Right hindlimb (tissue), 1 donor: ENCODE results near the gene GABRA4.

Experiments
- DNase-seq: peaks from one replicate; pipeline ENCODE4 v3.0.0-alpha.2; 2018

Gene GABRA4

GRCh38 chr4:46977245-46977644 is 16.1 kb downstream of the GABRA4 start:
- no peak for DNase-seq

DNA sequence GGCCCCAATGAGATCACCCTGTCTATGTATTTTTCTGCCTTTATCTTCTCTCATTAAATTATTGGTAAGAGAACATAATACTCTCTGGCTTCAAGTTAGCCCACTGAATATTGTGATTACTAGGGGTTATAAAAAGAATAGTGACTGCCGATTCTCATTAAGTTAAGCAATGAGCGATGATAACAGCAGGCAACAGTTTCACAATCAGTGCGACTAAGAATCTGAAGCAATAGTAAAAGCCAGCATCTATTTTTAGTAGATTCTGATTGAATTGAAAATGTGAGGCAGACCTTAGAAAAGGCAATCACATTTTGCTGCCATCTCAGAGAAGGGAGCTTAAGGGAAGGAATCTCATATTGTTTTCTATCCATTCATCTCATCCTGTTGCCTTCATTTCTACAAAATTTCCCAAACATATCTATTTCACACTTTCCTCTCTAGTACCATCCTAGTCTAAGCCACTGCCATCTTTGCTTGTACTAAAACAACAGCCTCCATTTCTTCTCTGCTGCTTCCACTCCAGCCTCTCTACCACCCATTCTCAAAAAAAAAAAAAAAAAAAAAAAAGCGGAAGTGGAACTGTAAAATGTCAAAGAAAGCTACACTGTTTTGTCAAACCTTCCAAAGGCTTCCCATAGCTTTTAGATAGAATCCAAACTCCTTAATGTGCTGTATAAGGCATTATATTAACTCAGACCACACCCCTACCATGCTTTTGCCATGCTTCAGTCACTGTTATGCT is 17.4 kb downstream of the GABRA4 start:
- no peak for DNase-seq

DNA sequence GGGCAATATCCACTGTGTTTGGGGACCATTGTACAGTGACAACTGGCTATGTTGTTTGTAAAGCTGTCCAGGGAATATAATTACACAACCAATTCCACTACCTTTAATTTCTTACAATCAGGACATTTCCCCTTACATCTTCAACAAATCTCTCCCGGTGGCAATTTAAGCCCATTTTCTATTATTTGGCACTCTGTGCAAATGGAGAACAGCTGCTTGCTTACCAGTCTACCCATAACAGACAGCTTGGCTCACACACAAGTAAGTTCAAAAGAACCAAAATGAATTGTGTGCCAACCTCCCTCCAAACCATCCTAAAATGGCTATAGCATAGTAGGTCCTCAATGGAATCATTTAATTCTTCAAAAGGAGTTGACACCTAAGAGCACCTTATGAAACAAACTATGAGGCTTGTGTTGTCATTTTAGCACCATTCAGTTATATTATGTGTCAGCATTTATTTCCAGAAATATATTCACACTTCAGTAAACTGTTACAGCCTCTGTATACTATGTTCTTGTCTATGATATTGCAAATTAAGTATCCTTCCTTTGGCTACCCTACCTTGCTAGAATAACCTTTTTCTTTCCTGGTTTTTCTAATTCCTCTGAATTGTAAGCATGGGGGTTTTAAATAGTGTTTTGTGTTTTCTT is 18.4 kb downstream of the GABRA4 start:
- no peak for DNase-seq

DNA sequence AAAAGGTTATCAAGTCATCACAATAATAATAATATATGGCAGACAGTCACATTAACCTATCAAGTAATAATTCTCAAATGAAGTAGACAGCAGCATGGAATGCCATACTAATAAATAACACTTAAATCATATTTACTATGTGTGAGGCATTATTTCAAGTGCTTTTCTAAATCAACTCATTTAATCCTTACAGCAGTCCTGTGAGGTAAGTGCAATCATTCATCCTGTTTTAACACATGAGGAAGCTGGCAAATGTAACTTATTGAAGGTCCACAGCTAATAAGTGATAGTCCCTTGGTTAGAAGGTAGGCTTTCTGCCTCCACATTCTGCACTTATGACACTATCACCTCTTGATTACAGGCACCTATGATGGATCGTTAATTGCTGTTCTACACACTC is 24.5 kb downstream of the GABRA4 start:
- DNase-seq = no peak

GRCh38 chr4:46967631-46968030 is 25.8 kb downstream of the GABRA4 start:
- DNase-seq = no peak

GRCh38 chr4:46958742-46959488 is 34.5 kb downstream of the GABRA4 start:
- DNase-seq = no peak

- no peak for DNase-seq
These were observed 36.9 kb downstream of the GABRA4 start for GRCh38 chr4:46956451-46956850.

DNA sequence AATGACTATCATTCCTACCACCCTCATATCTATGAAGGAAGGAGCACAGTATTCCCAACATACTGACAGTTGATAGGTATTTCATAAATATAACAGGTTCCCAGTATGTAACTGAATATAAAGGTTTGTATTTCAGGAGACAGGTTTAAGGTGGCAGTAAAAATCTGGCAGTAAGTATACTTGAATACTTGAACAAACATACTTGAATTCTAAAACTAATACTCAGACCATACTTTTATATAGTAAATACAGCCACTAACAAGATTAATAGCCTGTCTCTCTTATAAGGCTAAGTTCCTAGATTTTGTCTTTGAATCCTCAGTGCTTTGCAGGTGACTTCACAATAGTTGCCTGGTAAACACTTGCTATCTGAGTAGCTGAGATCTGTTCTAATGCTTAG is 37.8 kb downstream of the GABRA4 start:
- DNase-seq = no peak

GRCh38 chr4:46954643-46955042 is 38.7 kb downstream of the GABRA4 start:
- no peak for DNase-seq

DNA sequence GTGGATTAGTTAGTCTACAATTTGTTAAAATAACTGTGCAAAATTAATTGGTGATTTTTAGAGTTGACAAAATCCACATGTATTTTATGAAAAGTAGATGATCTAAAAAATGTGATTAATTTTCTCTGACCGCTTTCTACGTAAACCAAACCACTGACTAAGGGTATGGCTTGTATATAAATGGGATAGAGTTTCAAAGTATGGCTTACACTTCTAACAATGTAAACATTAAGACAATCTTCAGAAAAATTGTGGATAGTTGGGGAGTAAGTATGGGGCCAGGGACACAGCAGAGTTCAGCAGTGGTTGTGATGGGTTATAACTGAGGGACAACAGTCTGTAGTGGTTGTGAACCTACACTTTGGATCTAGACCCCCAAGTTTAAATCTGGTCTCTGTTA is 39.8 kb downstream of the GABRA4 start:
- DNase-seq = no peak

- DNase-seq = no peak
These were observed 40.9 kb downstream of the GABRA4 start for GRCh38 chr4:46952451-46952850.

GRCh38 chr4:46950826-46951225 is 42.6 kb downstream of the GABRA4 start:
- DNase-seq = no peak

DNA sequence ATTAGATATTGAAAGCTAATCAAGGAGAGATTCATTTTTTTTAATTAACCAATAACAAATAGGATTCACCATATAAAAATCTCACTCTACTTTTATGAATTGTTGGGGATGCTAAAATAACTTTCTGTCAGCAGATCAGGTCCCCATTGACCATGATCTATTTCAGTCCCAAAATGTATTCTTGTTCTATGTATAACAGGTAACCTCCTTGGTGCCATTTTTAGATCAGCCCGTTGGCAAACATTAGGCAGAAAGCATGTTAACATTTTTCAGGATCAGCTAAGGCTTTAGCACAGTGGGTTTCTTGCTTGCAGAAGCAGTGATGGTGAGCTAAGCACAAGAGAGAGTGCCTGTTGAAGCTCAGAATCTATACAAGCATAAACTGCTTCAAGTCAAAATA is 43.6 kb downstream of the GABRA4 start:
- no peak for DNase-seq

DNA sequence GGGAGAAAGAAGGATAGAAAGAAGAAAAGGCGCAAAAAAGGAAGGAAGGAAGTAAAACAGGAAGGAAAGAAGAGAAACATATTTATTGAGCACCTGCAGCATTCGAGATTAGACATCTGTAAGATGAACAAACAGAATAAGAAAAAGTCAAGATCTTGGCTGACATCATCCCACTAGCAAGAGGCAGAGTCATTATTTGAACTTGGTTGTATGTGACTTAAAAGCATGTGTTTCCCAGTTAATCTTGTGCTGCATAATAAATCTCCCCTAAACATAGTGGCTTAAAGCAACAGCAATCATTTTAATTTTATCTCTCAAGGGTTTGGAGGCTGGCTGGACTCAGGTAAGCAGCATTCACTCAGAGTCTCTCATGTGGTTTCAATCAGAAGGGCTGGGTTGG is 45.8 kb downstream of the GABRA4 start:
- no peak for DNase-seq

GRCh38 chr4:46946919-46947536 is 46.4 kb downstream of the GABRA4 start:
- DNase-seq = no peak

DNA sequence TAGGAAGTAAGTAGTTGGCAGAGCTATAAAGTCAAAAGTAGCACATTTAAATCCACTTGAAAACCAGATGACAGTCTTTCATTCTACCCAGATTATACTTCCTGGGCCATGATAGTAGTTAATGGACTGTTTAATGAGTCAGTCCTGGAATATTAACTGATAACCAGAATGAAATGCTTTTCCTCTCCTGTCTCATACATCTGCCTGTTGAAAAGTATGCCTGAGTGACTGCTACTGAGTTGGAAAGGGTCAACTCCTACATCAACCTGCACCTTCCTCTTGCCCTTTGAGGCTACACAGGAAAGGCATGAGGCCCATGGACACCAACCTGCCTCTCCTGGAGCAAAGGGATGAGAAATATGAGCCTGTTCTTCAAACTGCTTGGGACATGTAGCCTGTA is 48.3 kb downstream of the GABRA4 start:
- no peak for DNase-seq

- DNase-seq = no peak
These were observed 49.0 kb downstream of the GABRA4 start for GRCh38 chr4:46944345-46944744.

- no peak for DNase-seq
These were observed 55.9 kb downstream of the GABRA4 start for GRCh38 chr4:46937493-46937892.

- DNase-seq = no peak
These were observed 58.7 kb downstream of the GABRA4 start for GRCh38 chr4:46934726-46935125.

DNA sequence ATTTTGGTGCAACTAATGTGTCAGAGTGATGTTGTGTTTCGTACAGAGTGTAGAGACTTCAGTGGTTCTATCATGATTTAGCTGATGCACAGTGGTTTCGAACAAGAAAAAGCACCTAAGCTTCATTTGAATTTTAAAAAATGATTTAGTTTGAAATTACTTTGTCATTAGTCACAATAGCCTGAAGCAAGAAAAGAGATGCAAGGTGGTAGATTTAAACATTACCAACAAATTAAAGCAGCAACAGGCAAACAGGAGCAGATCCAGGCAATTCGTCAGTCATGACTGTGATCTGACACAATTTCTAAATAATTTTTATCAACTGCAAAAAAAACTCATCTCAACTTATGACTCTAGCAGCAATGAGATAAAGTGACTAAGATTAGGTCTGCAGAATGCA is 59.7 kb downstream of the GABRA4 start:
- no peak for DNase-seq

GRCh38 chr4:46931981-46932380 is 61.4 kb downstream of the GABRA4 start:
- peak; percentile 18 for DNase-seq

GRCh38 chr4:46930891-46931290 is 62.5 kb downstream of the GABRA4 start:
- DNase-seq = no peak

DNA sequence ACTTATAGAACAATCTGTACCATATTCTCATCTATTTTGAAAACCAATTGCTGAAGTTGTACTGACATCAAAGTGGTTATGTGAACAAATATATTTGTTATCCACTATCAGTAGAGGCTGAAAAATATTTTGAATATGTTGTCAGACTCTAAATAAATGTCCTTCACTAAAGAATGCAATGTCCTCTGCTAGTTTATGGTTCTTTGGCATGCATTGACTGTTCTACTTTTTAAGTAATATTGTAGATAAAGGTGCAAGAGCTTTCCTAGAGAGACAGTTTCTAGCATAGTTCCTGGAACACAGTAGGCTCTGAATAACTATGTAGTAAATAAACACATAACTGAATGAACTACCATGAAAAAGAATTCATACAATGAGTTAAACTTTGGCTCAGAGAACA is 66.2 kb downstream of the GABRA4 start:
- DNase-seq = no peak
